H9 (cell line): Measurements from ENCODE around the gene PDE3B. TPM values are rescaled to one million over a fixed set of nuclear protein-coding genes. Genes with fewer than 3 reads are reported as not detected.

Source experiments
- DNase-seq: peaks from one replicate; pipeline ENCODE4 v3.0.0-alpha.2; 2017
- H2AFZ ChIP-seq: one replicate; pipeline ENCODE4 v1.6.1; 2013; ENCODE audit warnings: mild to moderate bottlenecking, low read length, control low read depth, moderate library complexity
- H2AK5ac ChIP-seq: 2 replicates; pipeline ENCODE4 v1.6.1; 2013; ENCODE audit warnings: low read length, control low read depth, mixed read lengths; ENCODE audit not compliant: insufficient read length
- H2BK120ac ChIP-seq: one replicate; pipeline ENCODE4 v1.6.1; 2013; ENCODE audit warnings: low read depth, mild to moderate bottlenecking, low read length, control low read depth, inconsistent platforms; ENCODE audit not compliant: poor library complexity, severe bottlenecking
- H2BK12ac ChIP-seq: 2 replicates; pipeline ENCODE4 v1.6.1; 2013; ENCODE audit warnings: low read length, control low read depth, mixed read lengths, low read depth; ENCODE audit not compliant: insufficient read length
- H2BK15ac ChIP-seq: 2 replicates; pipeline ENCODE4 v1.6.1; 2013; ENCODE audit warnings: low read depth, low read length, control low read depth
- H2BK20ac ChIP-seq: one replicate; pipeline ENCODE4 v1.6.1; 2013; ENCODE audit warnings: low read depth, mild to moderate bottlenecking, low read length, control low read depth, inconsistent platforms; ENCODE audit not compliant: poor library complexity, severe bottlenecking
- H2BK5ac ChIP-seq: 2 replicates; pipeline ENCODE4 v1.6.1; 2013; ENCODE audit warnings: low read length, control low read depth, mixed read lengths; ENCODE audit not compliant: insufficient read length
- H3K14ac ChIP-seq: 2 replicates; pipeline ENCODE4 v1.6.1; 2013; ENCODE audit warnings: low read length, control low read depth; ENCODE audit not compliant: insufficient read depth
- H3K18ac ChIP-seq: 2 replicates; pipeline ENCODE4 v1.6.1; 2013; ENCODE audit warnings: low read depth, mild to moderate bottlenecking, mixed read lengths, low read length, control low read depth; ENCODE audit not compliant: insufficient read length
- H3K23ac ChIP-seq: 2 replicates; pipeline ENCODE4 v1.6.1; 2013; ENCODE audit warnings: low read length, control low read depth, mixed read lengths, low read depth; ENCODE audit not compliant: insufficient read length
- H3K23me2 ChIP-seq: 2 replicates; pipeline ENCODE4 v1.6.1; 2013; ENCODE audit warnings: low read depth, mild to moderate bottlenecking, mixed read lengths, low read length, control low read depth; ENCODE audit not compliant: insufficient read length, poor library complexity, severe bottlenecking
- H3K27ac ChIP-seq: 2 replicates; pipeline ENCODE4 v1.5.1; 2013; ENCODE audit warnings: low read length, control low read depth, mixed read lengths, low read depth; ENCODE audit not compliant: insufficient read length
- H3K27me3 ChIP-seq: 2 replicates; pipeline ENCODE4 v1.6.1; 2013; ENCODE audit warnings: low read length, control low read depth, inconsistent platforms; ENCODE audit not compliant: insufficient read depth
- H3K4ac ChIP-seq: 2 replicates; pipeline ENCODE4 v1.6.1; 2013; ENCODE audit warnings: low read depth, mild to moderate bottlenecking, control low read depth, inconsistent platforms, low read length, moderate library complexity
- H3K4me1 ChIP-seq: 2 replicates; pipeline ENCODE4 v1.6.1; 2013; ENCODE audit warnings: low read length, control low read depth, inconsistent platforms; ENCODE audit not compliant: insufficient read depth
- H3K4me2 ChIP-seq: 2 replicates; pipeline ENCODE4 v1.6.1; 2013; ENCODE audit warnings: low read length, control low read depth, mixed read lengths; ENCODE audit not compliant: insufficient read length, insufficient read depth
- H3K56ac ChIP-seq: 2 replicates; pipeline ENCODE4 v1.6.1; 2013; ENCODE audit warnings: low read depth, mild to moderate bottlenecking, mixed read lengths, low read length, control low read depth; ENCODE audit not compliant: insufficient read length
- H3K79me1 ChIP-seq: 2 replicates; pipeline ENCODE4 v1.6.1; 2013; ENCODE audit warnings: low read depth, mild to moderate bottlenecking, moderate library complexity, low read length, control low read depth, inconsistent platforms; ENCODE audit not compliant: insufficient read depth, poor library complexity, severe bottlenecking
- H3K79me2 ChIP-seq: 2 replicates; pipeline ENCODE4 v1.6.1; 2013; ENCODE audit warnings: low read length, control low read depth, inconsistent platforms; ENCODE audit not compliant: insufficient read depth
- H3K9ac ChIP-seq: 2 replicates; pipeline ENCODE4 v1.6.1; 2013; ENCODE audit warnings: low read length, control low read depth, mixed read lengths; ENCODE audit not compliant: insufficient read length; ENCODE audit errors: extremely low read depth
- H3K9me3 ChIP-seq: one replicate; pipeline ENCODE4 v1.6.1; 2013; ENCODE audit warnings: low read depth, low read length, inconsistent platforms; ENCODE audit not compliant: control insufficient read depth
- H3T11ph ChIP-seq: one replicate; pipeline ENCODE4 v1.6.1; 2013; ENCODE audit warnings: mild to moderate bottlenecking, low read length, control low read depth, inconsistent platforms
- H4K20me1 ChIP-seq: one replicate; pipeline ENCODE4 v1.6.1; 2013; ENCODE audit not compliant: control insufficient read depth, insufficient read length, insufficient read depth
- H4K5ac ChIP-seq: 2 replicates; pipeline ENCODE4 v1.6.1; 2013; ENCODE audit warnings: low read depth, mild to moderate bottlenecking, mixed read lengths, low read length, control low read depth; ENCODE audit not compliant: insufficient read length
- H4K8ac ChIP-seq: replicated peaks from 2 replicates; pipeline ENCODE4 v1.6.1; 2013; ENCODE audit warnings: low read length, control low read depth, mixed read lengths, low read depth; ENCODE audit not compliant: insufficient read length
- H4K91ac ChIP-seq: 2 replicates; pipeline ENCODE4 v1.6.1; 2013; ENCODE audit warnings: low read depth, mild to moderate bottlenecking, moderate library complexity, mixed read lengths, low read length, control low read depth; ENCODE audit not compliant: insufficient read length
- H3K27ac Mint-ChIP-seq, 3 experiments: 2 replicates in 2 of 3; 3 replicates in 1 of 3; pipeline ENCODE4 v1.8.0; 2020 to 2021; ENCODE audit warnings: mixed read lengths in 3 of 3, mild to moderate bottlenecking in 1 of 3, moderate library complexity in 1 of 3
- H3K27me3 Mint-ChIP-seq: 2 replicates; pipeline ENCODE4 v1.8.0; 2021; ENCODE audit warnings: low read depth, mild to moderate bottlenecking, moderate library complexity, mixed read lengths
- H3K36me3 Mint-ChIP-seq, 3 experiments: 2 replicates in 2 of 3; 3 replicates in 1 of 3; pipeline ENCODE4 v1.8.0; 2020 to 2021; ENCODE audit warnings: low read depth in 3 of 3, mixed read lengths in 3 of 3; ENCODE audit not compliant: insufficient read depth in 1 of 3
- H3K4me1 Mint-ChIP-seq, 2 experiments: 2 replicates each; pipeline ENCODE4 v1.8.0; 2020; ENCODE audit warnings: mixed read lengths in 2 of 2
- H3K4me3 Mint-ChIP-seq, 2 experiments: 2 replicates in 1 of 2; 3 replicates in 1 of 2; pipeline ENCODE4 v1.8.0; 2020 to 2021; ENCODE audit warnings: mild to moderate bottlenecking in 2 of 2, mixed read lengths in 2 of 2, moderate library complexity in 1 of 2
- H3K9me3 Mint-ChIP-seq, 2 experiments: 2 replicates in 1 of 2; 3 replicates in 1 of 2; pipeline ENCODE4 v1.8.0; 2020; ENCODE audit warnings: mild to moderate bottlenecking in 2 of 2, mixed read lengths in 2 of 2, moderate library complexity in 1 of 2
- WGBS: extraction: QIAGEN DNeasy Blood & Tissue Kit; methylation state at CpG from one replicate; pipeline ENCODE4 v1.1.7; 2013; ENCODE audit warnings: missing lambda C conversion rate, low lambda C conversion rate, mixed read lengths; ENCODE audit not compliant: insufficient read length; ENCODE audit errors: extremely low coverage; 5-methylcytosine and 5-hydroxymethylcytosine counted together
- total RNA-seq: library from RNA; stranded (reverse); gene quantifications from 2 replicates; pipeline ENCODE4 v1.2.1, GENCODE V29; 2021
- TF ChIP-seq, protein P1 (sequence below): fragments of 200-600 bp; sonication (generic); conservative IDR thresholded peaks from 3 replicates; pipeline ENCODE4 v1.8.0; 2021; ENCODE audit warnings: antibody characterized with exemption, mild to moderate bottlenecking

PDE3B gene
- total RNA-seq, 1 experiment from 2014 or later: 6.6 TPM

DNA sequence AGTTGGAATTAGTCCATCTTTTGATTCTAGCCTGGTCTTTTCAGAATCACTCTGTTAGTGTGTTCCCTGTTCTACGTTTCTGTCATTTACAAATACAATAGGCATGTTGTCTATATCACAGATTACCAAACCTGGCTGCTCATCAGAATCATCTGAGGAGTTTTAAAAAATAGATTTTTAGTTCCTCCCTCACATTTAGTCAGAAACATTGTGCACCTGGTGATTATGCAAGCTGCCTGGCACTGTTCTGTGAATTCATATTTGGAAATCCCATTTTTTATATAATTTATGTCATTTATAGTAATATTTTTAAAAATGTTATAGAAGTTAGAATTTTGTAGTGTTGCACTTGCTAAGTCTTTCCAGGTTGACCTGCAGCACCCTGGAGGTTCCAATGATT, 107.3 kb downstream of the PDE3B start:
- H4K8ac ChIP-seq: no peak overlapping the region
- H3K4ac ChIP-seq: no peak overlapping the region
- TF ChIP-seq, protein P1, sequence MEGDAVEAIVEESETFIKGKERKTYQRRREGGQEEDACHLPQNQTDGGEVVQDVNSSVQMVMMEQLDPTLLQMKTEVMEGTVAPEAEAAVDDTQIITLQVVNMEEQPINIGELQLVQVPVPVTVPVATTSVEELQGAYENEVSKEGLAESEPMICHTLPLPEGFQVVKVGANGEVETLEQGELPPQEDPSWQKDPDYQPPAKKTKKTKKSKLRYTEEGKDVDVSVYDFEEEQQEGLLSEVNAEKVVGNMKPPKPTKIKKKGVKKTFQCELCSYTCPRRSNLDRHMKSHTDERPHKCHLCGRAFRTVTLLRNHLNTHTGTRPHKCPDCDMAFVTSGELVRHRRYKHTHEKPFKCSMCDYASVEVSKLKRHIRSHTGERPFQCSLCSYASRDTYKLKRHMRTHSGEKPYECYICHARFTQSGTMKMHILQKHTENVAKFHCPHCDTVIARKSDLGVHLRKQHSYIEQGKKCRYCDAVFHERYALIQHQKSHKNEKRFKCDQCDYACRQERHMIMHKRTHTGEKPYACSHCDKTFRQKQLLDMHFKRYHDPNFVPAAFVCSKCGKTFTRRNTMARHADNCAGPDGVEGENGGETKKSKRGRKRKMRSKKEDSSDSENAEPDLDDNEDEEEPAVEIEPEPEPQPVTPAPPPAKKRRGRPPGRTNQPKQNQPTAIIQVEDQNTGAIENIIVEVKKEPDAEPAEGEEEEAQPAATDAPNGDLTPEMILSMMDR: no peak
- H2BK20ac ChIP-seq: no peak overlapping the region
- H3K27ac ChIP-seq: no peak overlapping the region
- H3K9me3 Mint-ChIP-seq: no peaks in the 10 kb centered on the region
- no peak overlapping the region for H2BK12ac ChIP-seq
- H3K79me2 ChIP-seq: no peaks in the 10 kb centered on the region
- no peak overlapping the region for H2AFZ ChIP-seq
- H3T11ph ChIP-seq: no peak overlapping the region
- no peaks in the 10 kb centered on the region for H3K79me1 ChIP-seq
- WGBS: no CpG with 5 or more reads among the region's 1 CpG
- peaks cover 9 to 10% of the 10 kb centered on the region in 2 experiments for H3K4me1 Mint-ChIP-seq
- no peaks in the 10 kb centered on the region for H3K27me3 Mint-ChIP-seq
- H2BK15ac ChIP-seq: no peak overlapping the region
- H3K9me3 ChIP-seq: no peaks in the 10 kb centered on the region
- no peak for DNase-seq
- no peak overlapping the region for H4K91ac ChIP-seq
- H3K23ac ChIP-seq: no peak overlapping the region
- H3K27ac Mint-ChIP-seq: no peak overlapping the region
- no peaks in the 10 kb centered on the region for H4K20me1 ChIP-seq
- H4K5ac ChIP-seq: no peak overlapping the region
- H2BK5ac ChIP-seq: no peak overlapping the region
- peaks cover 3% of the 10 kb centered on the region; the same call in 1 of the 2 replicates for H3K4me1 ChIP-seq
- H3K36me3 Mint-ChIP-seq: no peaks in the 10 kb centered on the region; a peak in 1 of 7 replicates
- no peak overlapping the region for H2BK120ac ChIP-seq
- H3K4me2 ChIP-seq: no peak overlapping the region
- H3K23me2 ChIP-seq: no peaks in the 10 kb centered on the region
- H3K4me3 Mint-ChIP-seq: no peak overlapping the region
- no peak overlapping the region for H3K9ac ChIP-seq
- H2AK5ac ChIP-seq: no peak overlapping the region
- no peak overlapping the region for H3K56ac ChIP-seq
- H3K14ac ChIP-seq: no peak overlapping the region
- H3K18ac ChIP-seq: no peak overlapping the region
- H3K27me3 ChIP-seq: no peaks in the 10 kb centered on the region
